B cell (primary cell): ENCODE measurements around the gene TRAPPC3L. TPM values are rescaled to one million over a fixed set of nuclear protein-coding genes. Genes with fewer than 3 reads are reported as not detected.

Experiments
- ATAC-seq: fragments of 200-7000 bp; cut with Tn5 transposase; one replicate; pipeline ENCODE4 v1.10.0; 2021; ENCODE audit warnings: low read depth, mild to moderate bottlenecking, moderate number of reproducible peaks, moderate library complexity
- CTCF ChIA-PET: fragments of 350-600 bp; sonication (Branson Sonifier 250); formaldehyde crosslinking; loops from one replicate; lab custom pipeline; 2021; ENCODE audit warnings: antibody characterized with exemption, inconsistent platforms; lab: Charles Lee
- POLR2A ChIA-PET: fragments of 350-600 bp; sonication (Branson Sonifier 250); formaldehyde crosslinking; loops from one replicate; lab custom pipeline; 2021; ENCODE audit warnings: antibody characterized with exemption; lab: Charles Lee
- DNase-seq: peaks from one replicate; pipeline ENCODE4 v3.0.0; 2013
- H2AFZ ChIP-seq: 2 replicates; pipeline ENCODE4 v1.6.1; 2012; ENCODE audit warnings: mild to moderate bottlenecking, low read depth, low read length; ENCODE audit not compliant: insufficient read depth, poor library complexity, severe bottlenecking
- H3K27ac ChIP-seq, 2 donors: 1 replicate in 1 of 2; 2 replicates in 1 of 2; pipeline ENCODE4 v1.5.1; 2012 to 2013; ENCODE audit warnings: low read length in 2 of 2, mild to moderate bottlenecking in 2 of 2, moderate library complexity in 1 of 2
- H3K27me3 ChIP-seq, 4 experiments: fragments of 200-600 bp in 1 of 4; sonication (generic) in 1 of 4; replicated peaks in 1 of 4; 1 replicate in 2 of 4; 2 replicates in 2 of 4; pipeline versions ENCODE4 v1.6.1 to v1.7.0; 2013 to 2016; ENCODE audit warnings: low read length in 3 of 4, mild to moderate bottlenecking in 2 of 4, mixed read lengths in 1 of 4, moderate library complexity in 1 of 4; ENCODE audit not compliant: insufficient read depth in 4 of 4, control insufficient read depth in 3 of 4; ENCODE audit errors: control extremely low read depth in 1 of 4
- H3K36me3 ChIP-seq, 2 experiments: replicated peaks in 1 of 2; 1 replicate in 1 of 2; 2 replicates in 1 of 2; pipeline versions ENCODE4 v1.6.1 to v1.7.1; 2013; ENCODE audit warnings: low read length in 1 of 2; ENCODE audit not compliant: insufficient read depth in 2 of 2, control insufficient read depth in 1 of 2; ENCODE audit errors: control extremely low read depth in 1 of 2, extremely low read depth in 1 of 2
- H3K4me1 ChIP-seq, 2 donors: fragments of 200-600 bp in 1 of 2; sonication (generic) in 1 of 2; 1 replicate in 1 of 2; 2 replicates in 1 of 2; pipeline versions ENCODE4 v1.5.1 to v1.6.1; 2013 to 2017; ENCODE audit warnings: low read length in 2 of 2; ENCODE audit not compliant: control insufficient read depth in 2 of 2, insufficient read depth in 2 of 2
- H3K4me2 ChIP-seq: replicated peaks from 2 replicates; pipeline ENCODE3; 2012; ENCODE audit warnings: mild to moderate bottlenecking, low read depth, low read length; ENCODE audit not compliant: poor library complexity, severe bottlenecking
- H3K4me3 ChIP-seq, 5 experiments: fragments of 200-600 bp in 1 of 5; sonication (generic) in 1 of 5; 1 replicate in 3 of 5; 2 replicates in 2 of 5; pipeline versions ENCODE4 v1.5.1 to v1.7.0; 2011 to 2016; ENCODE audit warnings: low read length in 4 of 5, mild to moderate bottlenecking in 4 of 5, low read depth in 2 of 5, control low read depth in 1 of 5, moderate library complexity in 1 of 5; ENCODE audit not compliant: insufficient read depth in 1 of 5; ENCODE audit errors: control extremely low read depth in 1 of 5, extremely low read depth in 1 of 5
- H3K79me2 ChIP-seq: fragments of 200-600 bp; sonication (generic); one replicate; pipeline ENCODE4 v1.6.0; 2016; ENCODE audit warnings: low read length; ENCODE audit not compliant: control insufficient read depth, insufficient read depth
- H3K9ac ChIP-seq: fragments of 200-600 bp; sonication (generic); 2 replicates; pipeline ENCODE4 v1.6.1; 2017; ENCODE audit warnings: mild to moderate bottlenecking, low read length, moderate library complexity
- H3K9me3 ChIP-seq, 3 donors: one replicate each; pipeline versions ENCODE4 v1.6.1 to v1.7.1; 2013; ENCODE audit warnings: low read length in 2 of 3; ENCODE audit not compliant: control insufficient read depth in 2 of 3, insufficient read depth in 1 of 3; ENCODE audit errors: control extremely low read depth in 1 of 3
- H4K20me1 ChIP-seq: 2 replicates; pipeline ENCODE4 v1.6.0; 2012; ENCODE audit warnings: mild to moderate bottlenecking, low read length; ENCODE audit not compliant: insufficient read depth, control insufficient read depth, poor library complexity, severe bottlenecking
- H3K27ac Mint-ChIP-seq: one replicate; pipeline ENCODE4 v1.8.0; 2021; ENCODE audit warnings: mixed read lengths
- H3K27me3 Mint-ChIP-seq: one replicate; pipeline ENCODE4 v1.8.0; 2021; ENCODE audit warnings: mixed read lengths
- H3K4me1 Mint-ChIP-seq: one replicate; pipeline ENCODE4 v1.8.0; 2021; ENCODE audit warnings: mixed read lengths
- H3K4me3 Mint-ChIP-seq: one replicate; pipeline ENCODE4 v1.8.0; 2021; ENCODE audit warnings: mixed read lengths
- H3K9me3 Mint-ChIP-seq: one replicate; pipeline ENCODE4 v1.8.0; 2022; ENCODE audit warnings: mixed read lengths; ENCODE audit not compliant: insufficient read depth
- EZH2 ChIP-seq: IDR thresholded peaks from 2 replicates; pipeline ENCODE4 v1.6.1; 2012; ENCODE audit warnings: borderline replicate concordance, low read depth, mild to moderate bottlenecking, moderate library complexity, low read length; ENCODE audit not compliant: insufficient read depth, poor library complexity, severe bottlenecking
- WGBS: methylation state at CpG from one replicate; pipeline ENCODE4 v1.1.5; 2013; ENCODE audit warnings: missing lambda C conversion rate; ENCODE audit not compliant: insufficient coverage; 5-methylcytosine and 5-hydroxymethylcytosine counted together
- intact Hi-C: fragments of 100-400 bp; cut with micrococcal nuclease; formaldehyde crosslinking; loops from one replicate; pipeline ENCODE4 v1.10.0; 2022
- polyA plus RNA-seq: library from polyadenylated mRNA; depleted of rRNA; stranded (reverse); fragments of >200 nt; gene quantifications from 2 replicates; pipeline ENCODE4 v1.2.3, GENCODE V29; 2012
- total RNA-seq, 2 donors: library from RNA; stranded (reverse); fragments of 120-200 nt in 1 of 2; gene quantifications; 1 replicate in 1 of 2; 2 replicates in 1 of 2; pipeline versions ENCODE4 v1.2.3 to v1.2.4, GENCODE V29; 2013 to 2022
- TF ChIP-seq, protein P1 (sequence below): fragments of 200-600 bp; IDR thresholded peaks from one replicate; pipeline ENCODE4 v1.8.0; 2022; ENCODE audit warnings: antibody characterized with exemption, mild to moderate bottlenecking

TRAPPC3L gene
- total and polyA plus RNA-seq, 2 donors (not counting 1 experiment from before 2014, with no cell fraction given) = not detected

DNA sequence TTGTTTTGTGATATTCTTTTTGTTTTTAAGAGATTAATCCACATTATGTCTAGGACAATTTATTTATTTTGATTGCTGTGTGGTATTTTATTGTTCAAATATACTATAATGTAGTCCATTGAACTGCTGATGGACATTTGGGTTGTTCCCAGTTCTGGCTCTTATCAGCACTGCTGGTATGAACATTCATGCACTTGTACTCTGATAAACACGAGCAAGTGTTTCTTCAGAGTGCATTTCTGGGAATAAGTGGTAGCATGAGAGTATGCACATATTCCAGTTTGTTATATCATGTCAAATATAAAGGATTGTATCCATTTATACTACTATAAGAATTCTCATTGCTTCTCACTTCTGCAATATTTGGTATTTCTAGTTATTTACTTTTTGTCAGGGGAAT lies 77.2 kb downstream of the TRAPPC3L start:
- TF ChIP-seq, protein P1, sequence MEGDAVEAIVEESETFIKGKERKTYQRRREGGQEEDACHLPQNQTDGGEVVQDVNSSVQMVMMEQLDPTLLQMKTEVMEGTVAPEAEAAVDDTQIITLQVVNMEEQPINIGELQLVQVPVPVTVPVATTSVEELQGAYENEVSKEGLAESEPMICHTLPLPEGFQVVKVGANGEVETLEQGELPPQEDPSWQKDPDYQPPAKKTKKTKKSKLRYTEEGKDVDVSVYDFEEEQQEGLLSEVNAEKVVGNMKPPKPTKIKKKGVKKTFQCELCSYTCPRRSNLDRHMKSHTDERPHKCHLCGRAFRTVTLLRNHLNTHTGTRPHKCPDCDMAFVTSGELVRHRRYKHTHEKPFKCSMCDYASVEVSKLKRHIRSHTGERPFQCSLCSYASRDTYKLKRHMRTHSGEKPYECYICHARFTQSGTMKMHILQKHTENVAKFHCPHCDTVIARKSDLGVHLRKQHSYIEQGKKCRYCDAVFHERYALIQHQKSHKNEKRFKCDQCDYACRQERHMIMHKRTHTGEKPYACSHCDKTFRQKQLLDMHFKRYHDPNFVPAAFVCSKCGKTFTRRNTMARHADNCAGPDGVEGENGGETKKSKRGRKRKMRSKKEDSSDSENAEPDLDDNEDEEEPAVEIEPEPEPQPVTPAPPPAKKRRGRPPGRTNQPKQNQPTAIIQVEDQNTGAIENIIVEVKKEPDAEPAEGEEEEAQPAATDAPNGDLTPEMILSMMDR = no peak
- Histone ChIP-seq H3K4me1 (peaks cover 37 to 45% of the 10 kb centered on the region in 2 donors), H2AFZ (no peak overlapping the region), H3K9ac (no peak overlapping the region), H3K79me2 (no peaks in the 10 kb centered on the region), H3K27me3 (no peaks in the 10 kb centered on the region), H4K20me1 (no peaks in the 10 kb centered on the region), H3K4me3 (no peak overlapping the region), H3K9me3 (no peaks in the 10 kb centered on the region), H3K4me2 (no peak overlapping the region), H3K36me3 (no peaks in the 10 kb centered on the region), H3K27ac (no peak overlapping the region)
- no peak for DNase-seq
- Mint-ChIP-seq H3K27me3 (no peaks in the 10 kb centered on the region), H3K27ac (peak overlapping the region; percentile 72), H3K4me3 (no peak overlapping the region), H3K4me1 (peaks cover 46% of the 10 kb centered on the region), H3K9me3 (no peaks in the 10 kb centered on the region)
- ChIA-PET POLR2A (interaction anchor here (0.6 to 1.0 kb wide), 2 partner anchors 189 to 193 kb away, joined by 5 to 8 read pairs; no protein-coding TSS in a partner anchor), CTCF (no interaction called here)
- WGBS = no CpG with 5 or more reads among the region's 1 CpG
- intact Hi-C loops = loop anchor here (10.0 kb wide), 1 partner anchor 363 kb away; the partner anchor contains the start of gene NT5DC1
- no peak for ATAC-seq

DNA sequence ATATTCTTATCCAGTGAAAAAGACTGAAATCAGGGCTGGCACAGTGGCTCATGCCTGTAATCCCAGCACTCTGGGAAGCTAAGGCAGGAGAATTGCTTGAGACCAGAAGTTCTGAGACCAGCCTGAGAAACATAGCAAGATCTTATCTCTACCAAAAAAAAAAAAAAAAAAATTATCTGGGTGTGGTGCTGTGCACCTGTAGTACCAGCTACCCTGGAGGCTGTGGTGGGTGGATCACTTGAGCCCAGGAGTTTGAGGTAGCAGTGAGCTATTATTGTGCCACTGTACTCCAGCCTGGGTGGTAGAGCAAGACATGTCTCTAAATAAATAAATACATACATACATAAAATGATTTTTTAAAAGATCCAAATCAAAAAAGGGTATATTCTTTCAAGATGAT lies 78.0 kb downstream of the TRAPPC3L start:
- ChIA-PET POLR2A (interaction anchor here (0.6 to 0.9 kb wide), 2 partner anchors 78 to 188 kb away, joined by 3 to 7 read pairs; no protein-coding TSS in a partner anchor), CTCF (interaction anchor here (0.7 to 1.2 kb wide), 2 partner anchors 24 to 75 kb away, joined by 4 read pairs; no protein-coding TSS in a partner anchor)
- Histone ChIP-seq H3K27ac (peak overlapping the region; percentile 39 to 91), H3K4me2 (peak overlapping the region; percentile 27), H3K4me1 (peaks cover 45 to 53% of the 10 kb centered on the region in 2 donors), H4K20me1 (no peaks in the 10 kb centered on the region), H3K9ac (no peak overlapping the region), H2AFZ (peak overlapping the region; percentile 37), H3K27me3 (no peaks in the 10 kb centered on the region), H3K4me3 (no peak overlapping the region), H3K36me3 (no peaks in the 10 kb centered on the region), H3K79me2 (no peaks in the 10 kb centered on the region), H3K9me3 (no peaks in the 10 kb centered on the region)
- intact Hi-C loops = loop anchor here (10.0 kb wide), 1 partner anchor 363 kb away; the partner anchor contains the start of gene NT5DC1
- Mint-ChIP-seq H3K4me3 (no peak overlapping the region), H3K27me3 (no peaks in the 10 kb centered on the region), H3K9me3 (no peaks in the 10 kb centered on the region), H3K27ac (peak overlapping the region; percentile 93), H3K4me1 (peaks cover 52% of the 10 kb centered on the region)
- DNase-seq = peak; percentile 33
- TF ChIP-seq EZH2 = no peak
- TF ChIP-seq, protein P1 = no peak
- ATAC-seq = no peak
